K562 (cell line): Measurements from ENCODE around the gene CABP5. TPM values are rescaled to one million over a fixed set of nuclear protein-coding genes. Genes with fewer than 3 reads are reported as not detected.

ENCODE experiments used
- ATAC-seq: fragments of 200-7000 bp; cut with Tn5 transposase; 3 replicates; pipeline ENCODE4 v1.9.1; 2020; ENCODE audit warnings: moderate library complexity
- BruUV-seq: library from RNA; stranded (reverse); fragments of 400-500 nt; replicated peaks from 2 replicates; lab custom pipeline; 2021; lab: Mats Ljungman, UMichigan
- CTCF ChIA-PET: fragments of 300-600 bp; formaldehyde crosslinking; extraction: SDS; loops from one replicate; lab custom pipeline; 2021; ENCODE audit warnings: low intra/inter-chr PET ratio; lab: Yijun Ruan, JAX
- POLR2A ChIA-PET: fragments of 300-600, 350-650 bp; sonication (Branson Sonifier 250); formaldehyde crosslinking; extraction: SDS; loops from one replicate; lab custom pipeline; 2021; ENCODE audit warnings: antibody characterized with exemption, inconsistent platforms; lab: Yijun Ruan, JAX
- DNase-seq, 4 experiments: peaks; one replicate each; pipeline versions ENCODE4 v3.0.0 to v3.0.0-alpha.2; 2011 to 2018; ENCODE audit warnings: low spot score in 3 of 4, mixed read lengths in 3 of 4; ENCODE audit errors: extremely low read depth in 1 of 4
- FAIRE-seq: peaks from 2 replicates; lab custom pipeline; 2011; peaks lifted over from hg19 to GRCh38; lab: Jason Lieb, UNC
- H2AFZ ChIP-seq: 2 replicates; pipeline ENCODE4 v1.6.0; 2011; ENCODE audit warnings: low read depth, low read length, control low read depth, inconsistent platforms
- H3K27ac ChIP-seq: fragments of 200-600 bp; 3 replicates; pipeline ENCODE4 v1.8.0; 2011; ENCODE audit warnings: low read depth, mild to moderate bottlenecking, control low read depth, inconsistent platforms, low read length, moderate library complexity, mixed read lengths; ENCODE audit errors: extremely low read depth
- H3K27me3 ChIP-seq, 2 experiments: fragments of 300-600 bp in 1 of 2; 2 replicates in 1 of 2; 3 replicates in 1 of 2; pipeline versions ENCODE4 v1.6.0 to v1.8.0; 2011; ENCODE audit warnings: inconsistent platforms in 2 of 2, low read length in 2 of 2, mild to moderate bottlenecking in 1 of 2, mixed read lengths in 1 of 2, moderate library complexity in 1 of 2; ENCODE audit not compliant: control insufficient read depth in 2 of 2, insufficient read depth in 2 of 2
- H3K36me3 ChIP-seq: fragments of 300-600 bp; 3 replicates; pipeline ENCODE4 v1.8.0; 2011; ENCODE audit warnings: mild to moderate bottlenecking, low read length, inconsistent platforms; ENCODE audit not compliant: control insufficient read depth, insufficient read depth
- H3K4me1 ChIP-seq, 2 experiments: fragments of 200-600 bp in 1 of 2; replicated peaks in 1 of 2; 2 replicates in 1 of 2; 3 replicates in 1 of 2; pipeline versions ENCODE4 v1.5.1 to v1.8.0; 2011; ENCODE audit warnings: inconsistent platforms in 2 of 2, low read length in 2 of 2, mild to moderate bottlenecking in 1 of 2, mixed read lengths in 1 of 2, moderate library complexity in 1 of 2; ENCODE audit not compliant: control insufficient read depth in 2 of 2, insufficient read depth in 2 of 2
- H3K4me2 ChIP-seq: 2 replicates; pipeline ENCODE4 v1.6.1; 2011; ENCODE audit warnings: low read length, control low read depth, inconsistent platforms, mixed read lengths; ENCODE audit not compliant: insufficient read depth
- H3K4me3 ChIP-seq: fragments of 200-600 bp; sonication (generic), shearing (Covaris generic); 2 replicates; pipeline ENCODE4 v1.5.1; 2016; ENCODE audit warnings: control low read depth, inconsistent platforms
- H3K79me2 ChIP-seq: fragments of 200-600 bp; 3 replicates; pipeline ENCODE4 v1.8.0; 2011; ENCODE audit warnings: low read length, inconsistent platforms; ENCODE audit not compliant: control insufficient read depth, insufficient read depth
- H3K9ac ChIP-seq, 2 experiments: 2 replicates each; pipeline versions ENCODE4 v1.6.0 to v1.6.1; 2011; ENCODE audit warnings: low read depth in 2 of 2, low read length in 2 of 2, control low read depth in 1 of 2, inconsistent platforms in 1 of 2, mild to moderate bottlenecking in 1 of 2, mixed read lengths in 1 of 2; ENCODE audit not compliant: insufficient read depth in 1 of 2
- H3K9me1 ChIP-seq: one replicate; pipeline ENCODE4 v1.6.0; 2011; ENCODE audit warnings: inconsistent platforms, mild to moderate bottlenecking, low read length, moderate library complexity; ENCODE audit not compliant: control insufficient read depth, insufficient read depth
- H3K9me3 ChIP-seq: replicated peaks from 2 replicates; pipeline ENCODE4 v1.5.1; 2011; ENCODE audit warnings: low read depth, low read length, inconsistent platforms; ENCODE audit not compliant: control insufficient read depth, insufficient read depth
- H4K20me1 ChIP-seq: replicated peaks from 2 replicates; pipeline ENCODE4 v1.6.1; 2011; ENCODE audit warnings: low read length, inconsistent platforms, mixed read lengths; ENCODE audit not compliant: control insufficient read depth, insufficient read depth
- CBX3 ChIP-seq, 2 experiments: IDR thresholded peaks; 1 replicate in 1 of 2; 2 replicates in 1 of 2; pipeline ENCODE4 v1.6.1; 2012; ENCODE audit warnings: inconsistent platforms in 2 of 2, low read length in 2 of 2, borderline replicate concordance in 1 of 2, control low read depth in 1 of 2
- CHD2 ChIP-seq: IDR thresholded peaks from 2 replicates; pipeline ENCODE4 v1.6.1; 2011; ENCODE audit warnings: low read depth, low read length
- HSF4 ChIP-seq: fragments of 250-450 bp; sonication (Bioruptor Pico); IDR thresholded peaks from 2 replicates; pipeline ENCODE4 v2.1.2; 2022; ENCODE audit warnings: mild to moderate bottlenecking, moderate library complexity, borderline replicate concordance
- NCOA2 ChIP-seq, 2 experiments: fragments of 450-650 bp; IDR thresholded peaks; 2 replicates each; pipeline ENCODE4 v1.6.1; 2018; ENCODE audit warnings: mild to moderate bottlenecking in 2 of 2, moderate library complexity in 1 of 2; ENCODE audit not compliant: partially characterized antibody in 2 of 2
- PRMT5 ChIP-seq: sonication (generic); formaldehyde crosslinking; IDR thresholded peaks from 2 replicates; pipeline ENCODE4 v1.5.0; 2020; ENCODE audit warnings: missing genetic modification reagents
- PURB ChIP-seq: sonication (generic); formaldehyde crosslinking; IDR thresholded peaks from 2 replicates; pipeline ENCODE4 v1.9.0; 2021; ENCODE audit warnings: low read depth, mild to moderate bottlenecking, missing genetic modification reagents
- SLC30A9 ChIP-seq: fragments of 250-450 bp; sonication (Bioruptor Pico); IDR thresholded peaks from 2 replicates; pipeline ENCODE4 v1.8.0; 2022; ENCODE audit warnings: mild to moderate bottlenecking, moderate library complexity
- ZC3H11A ChIP-seq: IDR thresholded peaks from 2 replicates; pipeline ENCODE4 v1.6.1; 2012; ENCODE audit warnings: low read depth, low read length, improper control_type of control experiment
- ZNF175 ChIP-seq: fragments of 200-800 bp; sonication (Bioruptor generic); IDR thresholded peaks from 2 replicates; pipeline ENCODE4 v1.6.1; 2016; ENCODE audit warnings: low read depth, mild to moderate bottlenecking, missing genetic modification characterization, missing compliant biosample characterization
- ZNF384 ChIP-seq: IDR thresholded peaks from 2 replicates; pipeline ENCODE4 v1.6.1; 2012; ENCODE audit warnings: low read depth, low read length, improper control_type of control experiment
- ZNF431 ChIP-seq: sonication (generic); formaldehyde crosslinking; IDR thresholded peaks from 2 replicates; pipeline ENCODE4 v1.8.0; 2022; ENCODE audit warnings: mild to moderate bottlenecking, missing genetic modification reagents
- WGBS: fragments of 100-300 bp; shearing (Covaris generic); methylation state at CpG from one replicate; pipeline ENCODE4 v1.1.6; 2016; ENCODE audit warnings: low coverage, mixed read lengths; ENCODE audit not compliant: insufficient coverage; ENCODE audit errors: missing lambda C conversion rate; 5-methylcytosine and 5-hydroxymethylcytosine counted together
- in situ Hi-C: fragments of 300-500 bp; cut with MboI; formaldehyde crosslinking; loops from 4 replicates; pipeline ENCODE4 v1.15.0; 2018; ENCODE audit warnings: inconsistent platforms, mixed read lengths
- intact Hi-C: fragments of 100-400 bp; cut with micrococcal nuclease; formaldehyde crosslinking; loops from 2 replicates; pipeline ENCODE4 v1.14.2; 2022
- polyA plus RNA-seq, 8 experiments: library from polyadenylated mRNA; depleted of rRNA in 4 of 8; stranded (reverse) in 5 of 8; unstranded in 3 of 8; fragments of >200 nt; fragmentation: Nextera tagmentation in 2 of 8; fragmentation: Illumina TruSeq in 1 of 8; extraction: Ambion mirVana in 2 of 8; extraction: Trizol in 1 of 8; gene quantifications; 2 replicates each; pipeline versions ENCODE4 v1.2.1 to v1.2.3, GENCODE V29; 2011 to 2014; ENCODE audit warnings: inconsistent platforms in 1 of 8, missing spikeins in 1 of 8
- total RNA-seq, 7 experiments: library from RNA; depleted of rRNA in 6 of 7; stranded (reverse); fragments of >200 nt in 6 of 7; fragmentation: Illumina TruSeq in 2 of 7; extraction: Trizol in 2 of 7; gene quantifications; 2 replicates each; pipeline versions ENCODE4 v1.2.1 to v1.2.3, GENCODE V29; 2011 to 2021; ENCODE audit warnings: low replicate concordance in 1 of 7
- TF ChIP-seq, protein P1 (sequence below), 2 experiments: IDR thresholded peaks; 2 replicates each; pipeline ENCODE4 v1.6.1; 2012; ENCODE audit warnings: improper control_type of control experiment in 2 of 2, low read depth in 2 of 2, low read length in 2 of 2, borderline replicate concordance in 1 of 2

The CABP5 gene
- total and polyA plus RNA-seq, 9 of the 15 experiments (the other 6 are each of a cell fraction or from before 2014, with no cell fraction given), result not detected

DNA sequence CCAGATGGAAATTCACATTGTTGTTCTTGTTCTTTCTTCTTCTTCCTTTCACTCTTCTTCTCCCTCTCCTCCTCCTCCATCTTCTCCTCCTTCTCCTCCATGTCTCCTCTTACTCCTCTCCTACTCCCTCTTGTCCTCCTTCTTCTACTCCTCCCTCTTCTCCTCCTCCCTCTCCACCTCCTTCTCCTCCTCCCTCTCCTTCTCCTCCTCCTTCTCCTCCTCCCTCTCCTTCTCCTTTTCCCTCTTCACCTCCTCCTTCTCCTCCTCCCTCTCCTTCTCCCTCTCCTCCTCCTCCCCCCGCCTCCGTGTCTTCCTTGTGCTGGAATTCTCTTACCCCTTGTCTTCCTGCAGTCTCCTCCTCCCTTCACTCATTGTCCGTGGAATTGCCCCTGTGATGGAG lies 18.4 kb downstream of the CABP5 start:
- ChIA-PET CTCF (no interaction called here), POLR2A (interaction anchor here (2.4 kb wide), 1 partner anchor 8 kb away, joined by 9 read pairs; no protein-coding TSS in a partner anchor)
- DNase-seq, result no peak
- WGBS, result 0% methylated on average over 3 of the region's 3 CpGs
- Histone ChIP-seq H3K27me3 (peaks cover 8 to 24% of the 10 kb centered on the region in 2 experiments), H3K9me1 (no peaks in the 10 kb centered on the region), H4K20me1 (no peaks in the 10 kb centered on the region; the same call in 1 of the 2 replicates), H3K9me3 (no peaks in the 10 kb centered on the region), H3K4me3 (no peak overlapping the region), H3K9ac (no peak overlapping the region), H2AFZ (no peak overlapping the region), H3K4me2 (no peak overlapping the region), H3K4me1 (no peaks in the 10 kb centered on the region), H3K36me3 (no peaks in the 10 kb centered on the region), H3K79me2 (no peaks in the 10 kb centered on the region), H3K27ac (no peak overlapping the region)
- TF ChIP-seq ZNF431 (no peak), CBX3 (IDR thresholded peaks at IDR 0.05; ENCODE audit: borderline replicate concordance in 1 of 2, low read length in 2 of 2) (no peak), PRMT5 (CRISPR knock-in tag) (no peak), SLC30A9 (CRISPR knock-in tag) (no peak), NCOA2 (IDR thresholded peaks at IDR 0.05; ENCODE audit: partially characterized antibody in 2 of 2) (no peak), CHD2 (no peak), ZNF175 (no peak), HSF4 (no peak), ZC3H11A (no peak), ZNF384 (no peak), PURB (CRISPR knock-in tag) (no peak)
- TF ChIP-seq, protein P1, sequence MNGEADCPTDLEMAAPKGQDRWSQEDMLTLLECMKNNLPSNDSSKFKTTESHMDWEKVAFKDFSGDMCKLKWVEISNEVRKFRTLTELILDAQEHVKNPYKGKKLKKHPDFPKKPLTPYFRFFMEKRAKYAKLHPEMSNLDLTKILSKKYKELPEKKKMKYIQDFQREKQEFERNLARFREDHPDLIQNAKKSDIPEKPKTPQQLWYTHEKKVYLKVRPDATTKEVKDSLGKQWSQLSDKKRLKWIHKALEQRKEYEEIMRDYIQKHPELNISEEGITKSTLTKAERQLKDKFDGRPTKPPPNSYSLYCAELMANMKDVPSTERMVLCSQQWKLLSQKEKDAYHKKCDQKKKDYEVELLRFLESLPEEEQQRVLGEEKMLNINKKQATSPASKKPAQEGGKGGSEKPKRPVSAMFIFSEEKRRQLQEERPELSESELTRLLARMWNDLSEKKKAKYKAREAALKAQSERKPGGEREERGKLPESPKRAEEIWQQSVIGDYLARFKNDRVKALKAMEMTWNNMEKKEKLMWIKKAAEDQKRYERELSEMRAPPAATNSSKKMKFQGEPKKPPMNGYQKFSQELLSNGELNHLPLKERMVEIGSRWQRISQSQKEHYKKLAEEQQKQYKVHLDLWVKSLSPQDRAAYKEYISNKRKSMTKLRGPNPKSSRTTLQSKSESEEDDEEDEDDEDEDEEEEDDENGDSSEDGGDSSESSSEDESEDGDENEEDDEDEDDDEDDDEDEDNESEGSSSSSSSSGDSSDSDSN (IDR thresholded peaks at IDR 0.05; ENCODE audit: borderline replicate concordance in 1 of 2, low read depth in 2 of 2, low read length in 2 of 2), result no peak
- ATAC-seq, result no peak
- in situ Hi-C loops (no loop called here), intact Hi-C loops (no loop called here)
- FAIRE-seq, result no peak
- no TSS peak for BruUV-seq
